HG02759 (cell line): ENCODE data around the gene GDF11.

Experiments
- ATAC-seq: cut with Tn5 transposase; IDR thresholded peaks from one replicate; pipeline ENCODE4 v1.9.1; 2021; ENCODE audit warnings: mild to moderate bottlenecking, moderate library complexity; ENCODE audit not compliant: unreplicated experiment

GDF11 gene

GRCh38 chr12:55742719-55743405 is at the start of gene GDF11:
GDF11 (plus strand) TSS chr12:55743122; CDS start chr12:55743317, 195 bp downstream.
- peak; percentile 42 for ATAC-seq

- no peak for ATAC-seq
These were observed 49.4 kb upstream of the GDF11 start for GRCh38 chr12:55693323-55694187.

- no peak for ATAC-seq
These were observed 48.8 kb upstream of the GDF11 start for GRCh38 chr12:55694188-55694515.

- ATAC-seq: no peak
These were observed 48.3 kb upstream of the GDF11 start for GRCh38 chr12:55694651-55695050.

- no peak for ATAC-seq
These were observed 47.6 kb upstream of the GDF11 start for GRCh38 chr12:55695349-55695748.

GRCh38 chr12:55696141-55696540 is 46.8 kb upstream of the GDF11 start:
- ATAC-seq: no peak

GRCh38 chr12:55696796-55697462 is 46.0 kb upstream of the GDF11 start:
- no peak for ATAC-seq

GRCh38 chr12:55697686-55698085 is 45.2 kb upstream of the GDF11 start:
- no peak for ATAC-seq

GRCh38 chr12:55698241-55698955 is 44.5 kb upstream of the GDF11 start:
- no peak for ATAC-seq

GRCh38 chr12:55698965-55699364 is 44.0 kb upstream of the GDF11 start:
- ATAC-seq: no peak

GRCh38 chr12:55699471-55700055 is 43.4 kb upstream of the GDF11 start:
- no peak for ATAC-seq

- ATAC-seq: no peak
These were observed 42.5 kb upstream of the GDF11 start for GRCh38 chr12:55700255-55701018.

- ATAC-seq: no peak
These were observed 40.1 kb upstream of the GDF11 start for GRCh38 chr12:55702861-55703260.

GRCh38 chr12:55703288-55703687 is 39.6 kb upstream of the GDF11 start:
- no peak for ATAC-seq

GRCh38 chr12:55703901-55704761 is 38.8 kb upstream of the GDF11 start:
- no peak for ATAC-seq

GRCh38 chr12:55704824-55705718 is 37.9 kb upstream of the GDF11 start:
- no peak for ATAC-seq

GRCh38 chr12:55705782-55706402 is 37.0 kb upstream of the GDF11 start:
- ATAC-seq: no peak
